Memory B cell (primary cell): ENCODE data around the gene C5orf34.
A peak's percentile ranks its signal among the peaks of the same experiment; 100 is the strongest.
"Not testable (repeated sequence)": the region's sequence is repeated elsewhere in the genome, so short reads cannot be mapped to it uniquely, and the experiment has no call there.

Experiments
- ATAC-seq: fragments of 150-1000 bp; cut with Tn5 transposase; 2 replicates; pipeline ENCODE4 v1.10.0; 2021; ENCODE audit warnings: low read depth, mild to moderate bottlenecking, moderate library complexity
- DNase-seq, 2 donors: peaks; one replicate each; pipeline ENCODE4 v3.0.0; 2022; ENCODE audit warnings: low spot score in 2 of 2
- H3K27ac Mint-ChIP-seq: one replicate; pipeline ENCODE4 v1.8.0; 2022; ENCODE audit warnings: mild to moderate bottlenecking, moderate library complexity, mixed read lengths
- H3K27me3 Mint-ChIP-seq: one replicate; pipeline ENCODE4 v1.8.0; 2022; ENCODE audit warnings: mixed read lengths
- H3K36me3 Mint-ChIP-seq: one replicate; pipeline ENCODE4 v1.8.0; 2022; ENCODE audit warnings: mild to moderate bottlenecking, mixed read lengths
- H3K4me1 Mint-ChIP-seq: one replicate; pipeline ENCODE4 v1.8.0; 2022; ENCODE audit warnings: mixed read lengths
- H3K4me3 Mint-ChIP-seq: one replicate; pipeline ENCODE4 v1.8.0; 2022; ENCODE audit warnings: mild to moderate bottlenecking, moderate library complexity, mixed read lengths
- H3K9me3 Mint-ChIP-seq: one replicate; pipeline ENCODE4 v1.8.0; 2022; ENCODE audit warnings: mixed read lengths

Gene C5orf34, protein sequence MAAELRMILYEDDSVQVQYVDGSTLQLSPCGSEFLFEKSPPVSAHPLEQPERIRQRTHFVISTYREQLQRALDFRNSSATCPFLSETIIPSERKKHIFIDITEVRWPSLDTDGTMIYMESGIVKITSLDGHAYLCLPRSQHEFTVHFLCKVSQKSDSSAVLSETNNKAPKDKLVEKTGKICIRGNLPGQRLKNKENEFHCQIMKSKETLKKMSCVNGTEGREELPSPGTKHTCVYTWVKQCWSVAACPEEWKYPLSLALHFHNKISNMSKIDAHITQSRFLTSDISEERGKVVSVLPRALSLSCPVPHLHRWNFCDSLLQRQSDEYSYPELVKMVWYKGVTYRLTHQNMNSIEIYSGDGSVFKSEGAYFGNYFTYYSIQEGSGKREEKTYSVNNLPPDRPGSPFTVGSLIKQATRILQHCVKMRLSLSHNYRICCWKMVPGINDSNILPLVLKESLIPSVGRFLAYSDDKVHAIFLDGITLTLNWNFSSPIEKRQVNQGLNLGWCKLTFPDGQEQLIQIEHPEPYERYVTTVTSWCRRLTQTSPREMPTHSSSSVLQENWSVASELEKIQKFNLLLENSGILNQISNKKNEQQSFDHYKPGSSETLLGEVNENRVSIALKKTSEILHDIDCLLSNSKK

DNA sequence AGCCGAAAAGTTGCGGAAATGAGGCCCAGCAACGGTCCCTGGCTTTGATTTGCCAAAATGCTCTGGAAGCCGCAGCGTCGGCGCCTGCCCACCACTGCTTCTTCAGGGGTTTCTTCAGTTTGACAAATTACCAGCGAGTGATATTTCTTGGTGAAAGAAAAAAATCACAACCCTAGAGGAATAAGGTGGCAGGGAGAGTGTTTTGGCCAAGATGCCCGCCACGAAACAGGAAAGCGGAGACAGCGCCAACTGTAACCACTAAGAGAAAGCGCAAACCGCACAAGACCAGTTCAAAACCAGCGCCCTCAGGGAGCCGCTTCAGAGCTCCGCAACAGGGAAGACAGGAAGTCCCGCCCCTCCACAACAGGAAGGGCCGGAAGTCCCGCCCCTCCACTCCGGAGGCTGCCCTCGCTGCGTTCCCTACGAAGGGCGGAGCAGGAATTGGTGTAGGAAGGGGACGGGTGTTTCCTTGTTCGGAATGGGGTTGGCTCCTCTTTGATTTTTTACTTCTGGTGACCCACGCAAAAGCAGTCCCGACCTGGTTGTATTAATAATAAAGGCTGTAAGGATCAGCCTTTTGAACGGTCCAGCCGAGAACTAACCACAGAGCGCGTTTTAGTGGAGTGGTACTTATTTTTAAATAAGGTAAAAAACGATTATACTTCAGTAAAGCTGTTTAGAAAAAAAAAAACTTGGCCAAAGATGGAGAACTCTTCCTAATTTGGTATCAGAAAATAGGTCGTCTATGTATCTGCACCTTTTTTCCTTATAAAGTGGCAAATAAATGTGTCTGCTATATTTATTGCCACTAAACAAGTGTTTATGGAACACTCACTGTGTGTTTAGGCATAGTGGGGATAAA lies at the start of gene C5orf34:
TSS of gene C5orf34 (minus strand) at position 333 of the 862 bp plus-strand sequence. CDS start 5,809 bp downstream, outside the sequence.
- Mint-ChIP-seq H3K4me1 (peaks cover 10% of the 10 kb centered on the region), H3K27me3 (no peaks in the 10 kb centered on the region), H3K36me3 (no peaks in the 10 kb centered on the region), H3K4me3 (peak within 1 kb of the TSS; percentile 87), H3K27ac (peak within 1 kb of the TSS; percentile 85), H3K9me3 (no peaks in the 10 kb centered on the region)
- ATAC-seq (peak; percentile 98), DNase-seq (peak; percentile 90 to 98)

DNA sequence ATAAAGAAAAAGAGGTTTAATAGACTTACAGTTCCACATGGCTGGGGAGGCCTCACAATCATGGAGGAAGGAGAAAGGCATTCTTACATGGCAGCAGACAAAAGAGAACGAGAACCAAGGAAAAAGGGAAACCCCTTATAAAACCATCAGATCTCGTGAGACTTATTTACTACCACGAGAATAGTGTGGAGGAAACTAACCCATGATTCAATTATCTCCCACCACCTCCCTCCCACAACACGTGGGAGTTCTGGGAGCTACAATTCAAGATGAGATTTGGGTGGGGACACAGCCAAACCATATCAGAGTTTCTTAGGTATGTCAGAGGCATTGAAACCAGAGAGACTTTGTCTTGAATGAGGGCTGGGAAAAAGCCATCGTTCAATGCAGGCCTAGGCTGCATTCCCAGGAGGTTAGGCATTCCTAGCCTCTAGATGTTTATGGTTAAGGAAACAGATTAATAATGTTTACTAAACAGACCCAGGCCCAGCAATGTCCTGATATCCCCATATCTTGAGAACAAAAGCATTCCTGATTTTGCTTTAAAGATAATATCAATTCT lies 49.4 kb upstream of the C5orf34 start:
- Mint-ChIP-seq H3K9me3 (no peaks in the 10 kb centered on the region), H3K4me3 (no peak overlapping the region), H3K4me1 (no peaks in the 10 kb centered on the region), H3K27ac (no peak overlapping the region), H3K27me3 (peaks cover 7% of the 10 kb centered on the region), H3K36me3 (no peaks in the 10 kb centered on the region)
- no peak for DNase-seq
- ATAC-seq, result no peak

DNA sequence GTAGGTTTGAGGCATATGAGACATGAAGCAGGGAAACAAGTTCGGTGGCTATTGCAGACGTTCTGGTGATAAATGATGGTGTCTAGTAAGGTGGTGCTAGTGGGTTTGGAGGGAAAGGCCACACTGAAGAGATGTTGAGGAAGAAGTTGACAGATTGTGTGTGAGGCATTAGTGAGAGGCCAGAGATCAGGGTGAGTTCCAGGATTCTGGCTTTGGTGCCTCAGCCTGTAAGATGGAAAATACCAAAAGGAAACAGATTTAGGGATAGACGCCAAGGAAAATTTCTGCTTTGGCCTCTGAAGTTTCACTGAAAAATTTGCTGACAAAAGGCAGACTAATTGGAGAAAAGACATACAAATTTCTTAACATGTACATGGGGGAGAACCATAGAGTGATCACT lies 48.4 kb upstream of the C5orf34 start:
- Mint-ChIP-seq H3K27ac (no peak overlapping the region), H3K4me3 (no peak overlapping the region), H3K9me3 (no peaks in the 10 kb centered on the region), H3K4me1 (peaks cover 3% of the 10 kb centered on the region), H3K27me3 (peaks cover 9% of the 10 kb centered on the region), H3K36me3 (no peaks in the 10 kb centered on the region)
- ATAC-seq (no peak), DNase-seq (no peak)

DNA sequence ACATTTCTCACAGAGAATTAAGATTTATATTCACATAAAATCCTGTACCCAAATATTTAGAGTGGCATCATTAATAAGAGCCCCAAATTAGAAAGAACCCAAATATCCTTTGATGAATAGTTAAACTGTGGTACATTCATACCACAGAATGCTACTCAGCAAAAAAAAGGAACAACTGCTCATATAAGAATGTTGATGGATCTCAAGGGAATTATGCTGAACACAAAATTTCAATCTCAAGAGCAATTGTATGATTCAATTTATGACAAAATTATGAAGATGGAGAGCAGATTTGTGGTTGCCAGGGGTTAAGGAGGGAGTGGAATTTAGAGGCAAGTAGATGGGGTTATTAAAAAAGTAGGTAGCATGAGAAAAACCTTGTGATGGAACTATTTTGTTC lies 46.4 kb upstream of the C5orf34 start:
- no peak for ATAC-seq
- H3K4me1 Mint-ChIP-seq, result peaks cover 6% of the 10 kb centered on the region
- H3K27ac Mint-ChIP-seq, result no peak overlapping the region
- no peak for DNase-seq
- no peaks in the 10 kb centered on the region for H3K9me3 Mint-ChIP-seq
- H3K27me3 Mint-ChIP-seq, result peaks cover 9% of the 10 kb centered on the region
- H3K4me3 Mint-ChIP-seq, result no peak overlapping the region
- no peaks in the 10 kb centered on the region for H3K36me3 Mint-ChIP-seq

DNA sequence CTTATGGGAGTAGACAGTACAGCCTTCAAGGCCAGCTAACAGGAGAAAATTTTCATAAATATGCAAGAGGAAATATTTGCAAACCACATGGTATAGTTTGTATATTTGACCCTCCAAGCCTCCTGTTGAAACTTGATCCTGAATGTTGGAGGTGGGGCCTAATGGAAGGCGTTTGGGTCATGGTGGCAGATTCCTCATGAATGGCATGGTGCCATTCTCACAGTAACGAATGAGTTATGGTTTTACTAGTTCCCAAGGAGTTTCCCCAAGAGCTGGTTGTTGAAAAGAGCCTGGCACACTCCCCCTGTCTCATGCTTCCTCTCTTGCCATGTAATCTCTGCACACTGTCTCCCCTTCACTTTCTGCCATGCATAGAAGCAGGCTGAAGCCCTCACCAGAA lies 45.2 kb upstream of the C5orf34 start:
- ATAC-seq, result no peak
- Mint-ChIP-seq H3K4me1 (peaks cover 7% of the 10 kb centered on the region), H3K27ac (no peak overlapping the region), H3K4me3 (no peak overlapping the region), H3K9me3 (no peaks in the 10 kb centered on the region), H3K36me3 (no peaks in the 10 kb centered on the region), H3K27me3 (peaks cover 7% of the 10 kb centered on the region)
- no peak for DNase-seq

DNA sequence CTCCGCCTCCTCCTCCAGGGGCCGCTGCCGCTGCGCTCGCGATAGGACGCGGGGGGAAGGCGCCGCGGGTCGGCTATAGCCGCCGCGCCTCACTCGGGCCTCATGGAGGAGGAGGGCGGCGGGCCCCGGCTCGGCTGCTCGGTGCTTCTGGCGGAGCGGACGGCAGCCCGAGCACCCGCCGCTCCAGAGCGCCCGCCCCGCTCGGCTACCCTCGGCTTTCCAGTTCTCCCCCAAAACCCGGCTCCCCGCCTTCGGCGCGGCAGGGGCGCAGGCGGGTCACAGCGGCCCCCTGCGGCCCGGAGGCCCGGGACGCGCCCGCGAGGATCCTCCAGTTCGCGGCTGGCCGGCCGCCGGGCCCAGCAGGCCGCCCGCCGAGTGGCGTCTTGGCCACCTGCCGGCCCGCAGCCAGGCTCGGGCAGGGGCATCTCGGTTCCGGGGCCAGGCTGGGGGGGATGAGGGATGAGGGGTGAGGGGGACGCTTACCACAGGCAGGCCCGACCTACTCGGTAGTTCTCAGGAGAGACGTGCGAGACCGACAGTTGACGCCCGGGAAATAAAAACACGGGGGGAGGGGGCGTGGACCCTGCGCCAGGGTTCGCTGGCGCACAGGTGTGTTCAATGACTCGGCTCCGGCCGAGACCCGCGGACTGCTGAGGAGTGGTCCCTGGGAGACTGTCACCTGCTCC lies 42.1 kb upstream of the C5orf34 start, which contains the start of gene PAIP1:
TSS of gene PAIP1 (minus strand) at position 221 of the 686 bp plus-strand sequence. CDS start 231 bp downstream, outside the sequence.
- Mint-ChIP-seq H3K4me1 (peaks cover 9% of the 10 kb centered on the region), H3K4me3 (peak within 1 kb of the TSS; percentile 91), H3K27me3 (peaks cover 2% of the 10 kb centered on the region), H3K9me3 (no peaks in the 10 kb centered on the region), H3K36me3 (no peaks in the 10 kb centered on the region), H3K27ac (peak within 1 kb of the TSS; percentile 92)
- peak; percentile 75 for ATAC-seq
- DNase-seq, result peak; percentile 86 to 89

DNA sequence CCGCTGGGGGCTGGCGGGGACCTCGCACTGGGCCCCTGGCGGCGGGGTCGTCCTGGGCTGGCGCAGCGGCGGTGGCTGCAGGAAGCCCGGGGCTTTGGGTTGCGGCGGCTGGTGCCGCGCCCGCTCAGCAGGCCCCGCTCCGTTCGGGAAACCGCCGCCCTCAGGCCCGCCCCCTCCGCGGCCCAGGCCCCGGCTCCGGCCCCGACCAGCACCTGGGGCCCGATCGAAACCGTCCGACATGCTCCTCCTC lies 41.6 kb upstream of the C5orf34 start:
- ATAC-seq, result peak; percentile 84
- not testable (repeated sequence) for H3K36me3 Mint-ChIP-seq, H3K9me3 Mint-ChIP-seq, H3K27me3 Mint-ChIP-seq, H3K4me1 Mint-ChIP-seq, DNase-seq
- peak overlapping the region; percentile 91 for H3K4me3 Mint-ChIP-seq
- peak overlapping the region; percentile 92 for H3K27ac Mint-ChIP-seq

DNA sequence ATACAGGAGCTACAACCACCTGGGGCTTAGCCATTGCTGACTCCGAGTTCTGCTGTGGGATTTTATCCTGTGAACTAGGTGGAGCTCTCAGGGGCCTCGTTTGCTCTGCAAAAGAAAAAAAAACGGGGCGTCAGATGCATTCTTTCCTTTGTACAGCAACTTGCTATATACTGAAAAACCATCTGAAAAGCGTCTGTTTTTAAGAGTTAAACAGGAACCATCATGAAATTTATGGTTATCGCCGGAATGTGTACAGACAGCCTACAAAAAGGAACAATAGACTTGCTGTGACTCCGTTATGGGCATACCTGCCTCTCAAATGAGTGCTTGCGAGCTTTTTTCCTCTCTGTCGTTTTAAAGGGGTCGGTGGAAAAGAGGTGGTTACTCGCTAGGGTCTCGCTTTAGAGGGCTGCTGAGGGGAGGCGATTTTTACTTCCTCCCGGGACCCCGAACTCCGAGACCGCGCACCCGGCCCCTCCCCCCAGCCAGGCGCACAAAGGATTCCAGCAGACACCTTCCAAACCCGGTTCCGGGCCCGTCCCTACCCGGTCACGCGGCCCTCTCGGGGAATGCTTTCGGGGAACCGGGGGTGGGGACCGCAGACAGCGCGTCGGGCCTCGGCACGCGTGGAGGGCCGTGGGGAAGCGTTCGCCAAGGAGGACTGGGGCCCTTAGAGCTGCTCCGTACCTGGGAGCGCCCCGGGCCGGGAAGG lies 41.1 kb upstream of the C5orf34 start:
- ATAC-seq (no peak), DNase-seq (peak in 1 of 2 donors; percentile 13)
- H3K4me1 Mint-ChIP-seq, result peaks cover 10% of the 10 kb centered on the region
- H3K27ac Mint-ChIP-seq, result peak overlapping the region; percentile 92
- H3K27me3 Mint-ChIP-seq, result peaks cover 2% of the 10 kb centered on the region
- peak overlapping the region; percentile 85 for H3K4me3 Mint-ChIP-seq
- H3K9me3 Mint-ChIP-seq, result no peaks in the 10 kb centered on the region
- H3K36me3 Mint-ChIP-seq, result no peaks in the 10 kb centered on the region

DNA sequence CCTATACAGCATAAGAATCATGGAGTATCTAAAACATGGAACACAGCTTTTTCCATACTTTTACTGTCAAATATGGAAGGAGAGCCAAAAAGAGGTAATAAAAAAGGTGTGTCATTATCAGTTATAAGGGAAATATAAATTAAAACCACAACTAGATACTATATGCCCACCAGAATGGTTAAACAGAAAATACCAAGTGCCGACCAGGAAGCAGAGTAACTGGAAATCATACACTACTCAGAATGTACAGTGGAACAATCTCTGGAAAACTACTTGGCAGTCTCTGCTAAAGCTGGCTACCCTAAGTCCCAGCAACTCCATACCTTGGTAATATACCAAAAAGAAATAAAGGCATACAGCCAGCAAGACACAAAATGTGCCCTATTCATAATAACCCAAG lies 39.5 kb upstream of the C5orf34 start:
- Mint-ChIP-seq H3K4me1 (peaks cover 12% of the 10 kb centered on the region), H3K4me3 (no peak overlapping the region), H3K36me3 (peaks cover 3% of the 10 kb centered on the region), H3K27ac (no peak overlapping the region), H3K27me3 (peaks cover 2% of the 10 kb centered on the region), H3K9me3 (no peaks in the 10 kb centered on the region)
- DNase-seq, result no peak
- ATAC-seq, result no peak

DNA sequence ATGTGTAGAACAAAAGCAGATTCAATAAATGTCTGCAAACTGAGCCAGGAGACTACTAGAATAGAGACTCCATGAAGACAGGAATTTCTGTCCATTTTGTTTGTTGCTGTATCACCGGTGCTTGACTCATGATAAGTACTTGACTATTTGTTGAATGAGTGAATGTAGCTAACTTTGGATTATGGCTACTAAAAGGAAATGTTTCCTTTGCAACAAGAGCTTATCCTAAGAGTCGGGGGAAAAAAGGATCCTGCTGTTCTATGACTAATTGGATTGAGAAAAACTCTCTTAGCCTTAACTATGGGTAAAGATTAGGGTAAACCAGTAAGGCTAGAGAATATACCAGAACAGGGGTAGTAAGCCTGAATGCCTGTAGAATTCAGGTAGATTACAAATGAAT lies 38.4 kb upstream of the C5orf34 start:
- H3K9me3 Mint-ChIP-seq, result no peaks in the 10 kb centered on the region
- H3K27me3 Mint-ChIP-seq, result no peaks in the 10 kb centered on the region
- H3K4me3 Mint-ChIP-seq, result no peak overlapping the region
- DNase-seq, result no peak
- peaks cover 7% of the 10 kb centered on the region for H3K36me3 Mint-ChIP-seq
- H3K4me1 Mint-ChIP-seq, result peaks cover 14% of the 10 kb centered on the region
- no peak for ATAC-seq
- no peak overlapping the region for H3K27ac Mint-ChIP-seq

DNA sequence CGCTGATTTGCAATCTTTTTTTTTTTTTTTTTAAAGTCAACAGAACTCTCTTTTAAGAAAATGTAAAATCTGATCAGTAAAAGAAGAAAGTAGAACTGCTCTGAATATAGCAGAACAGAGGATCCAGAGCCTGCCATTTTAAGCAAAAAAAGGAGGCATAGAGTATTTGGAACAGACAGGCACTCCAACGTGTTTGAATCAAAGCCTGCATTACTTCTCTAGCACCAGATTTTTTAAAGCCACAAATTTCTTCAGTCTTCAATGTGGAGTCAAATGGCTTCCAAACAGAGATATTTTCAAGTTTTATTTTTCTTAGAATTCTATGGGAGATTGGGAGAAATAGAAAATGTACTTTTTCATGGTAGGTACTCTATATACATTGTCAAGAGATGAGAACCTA lies 36.8 kb upstream of the C5orf34 start:
- Mint-ChIP-seq H3K27ac (no peak overlapping the region), H3K27me3 (no peaks in the 10 kb centered on the region), H3K4me3 (no peak overlapping the region), H3K9me3 (no peaks in the 10 kb centered on the region), H3K36me3 (peaks cover 14% of the 10 kb centered on the region), H3K4me1 (peaks cover 11% of the 10 kb centered on the region)
- no peak for ATAC-seq
- no peak for DNase-seq

DNA sequence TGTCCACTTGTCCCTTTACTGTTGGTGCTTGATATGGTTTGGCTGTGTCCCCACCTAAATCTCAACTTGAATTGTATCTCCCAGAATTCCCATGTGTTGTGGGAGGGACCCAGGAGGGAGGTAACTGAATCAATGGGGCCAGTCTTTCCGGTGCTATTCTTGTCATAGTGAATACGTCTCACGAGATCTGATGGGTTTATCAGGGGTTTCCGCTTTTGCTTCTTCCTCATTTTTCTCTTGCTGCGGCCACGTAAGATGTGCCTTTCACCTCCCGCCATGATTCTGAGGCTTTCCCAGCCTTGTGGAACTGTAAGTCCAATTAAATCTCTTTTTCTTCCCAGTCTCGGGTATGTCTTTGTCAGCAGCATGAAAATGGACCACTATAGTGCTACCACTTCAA lies 34.3 kb upstream of the C5orf34 start:
- not testable (repeated sequence) for H3K9me3 Mint-ChIP-seq, H3K27ac Mint-ChIP-seq, H3K4me1 Mint-ChIP-seq, DNase-seq, H3K4me3 Mint-ChIP-seq, H3K27me3 Mint-ChIP-seq, ATAC-seq
- peaks cover 26% of the 10 kb centered on the region for H3K36me3 Mint-ChIP-seq

DNA sequence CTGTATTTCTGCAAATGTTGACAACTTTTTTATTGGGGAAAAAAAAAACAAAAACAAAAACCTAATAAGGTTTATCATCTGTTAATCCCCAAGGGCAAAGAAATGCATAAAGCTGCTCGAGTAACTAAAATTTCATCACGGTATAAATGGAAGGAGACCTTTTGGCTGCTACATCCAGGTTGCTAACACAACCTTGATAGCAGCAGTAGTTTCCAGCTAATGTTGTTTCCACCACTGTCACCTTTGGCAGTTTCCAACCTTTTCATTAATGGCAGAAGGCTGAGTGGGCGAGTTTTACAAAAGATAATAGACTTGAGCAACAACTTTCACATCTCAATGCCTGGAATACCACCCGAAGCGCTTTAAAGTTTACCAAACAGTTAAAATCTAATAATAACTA lies 33.4 kb upstream of the C5orf34 start:
- Mint-ChIP-seq H3K27me3 (no peaks in the 10 kb centered on the region), H3K9me3 (no peaks in the 10 kb centered on the region), H3K36me3 (peaks cover 29% of the 10 kb centered on the region), H3K27ac (no peak overlapping the region), H3K4me1 (peaks cover 8% of the 10 kb centered on the region), H3K4me3 (no peak overlapping the region)
- no peak for DNase-seq
- no peak for ATAC-seq
